Measurements from ENCODE around the gene SFRP2.

SFRP2 gene

GRCh38 chr4:153773236-153773690, 15.6 kb downstream of the SFRP2 start:
- Histone ChIP-seq H3K27ac (no peak overlapping the region), H3K36me3 (no peaks in the 10 kb centered on the region), H3K9me3 (no peaks in the 10 kb centered on the region), H3K4me1 (no peaks in the 10 kb centered on the region), H3K4me3 (no peak overlapping the region), H3K27me3 (no peaks in the 10 kb centered on the region)
- DNase-seq, result no peak
- TF ChIP-seq CTCF (IDR thresholded peaks at IDR 0.05), result no peak
- intact Hi-C loops (cut with DNase I; ENCODE audit: low total_unique reads), result no loop called here

GRCh38 chr4:153771046-153771445, 17.8 kb downstream of the SFRP2 start:
- intact Hi-C loops (cut with DNase I; ENCODE audit: low total_unique reads), result no loop called here
- H3K27ac ChIP-seq, result no peak overlapping the region
- H3K27me3 ChIP-seq, result no peaks in the 10 kb centered on the region
- H3K9me3 ChIP-seq, result no peaks in the 10 kb centered on the region
- DNase-seq, result no peak
- no peaks in the 10 kb centered on the region for H3K4me1 ChIP-seq
- no peak overlapping the region for H3K4me3 ChIP-seq
- H3K36me3 ChIP-seq, result no peaks in the 10 kb centered on the region
- no peak for TF ChIP-seq CTCF (IDR thresholded peaks at IDR 0.05)

GRCh38 chr4:153766758-153767157, 22.1 kb downstream of the SFRP2 start:
- no peaks in the 10 kb centered on the region for H3K9me3 ChIP-seq
- intact Hi-C loops (cut with DNase I; ENCODE audit: low total_unique reads), result no loop called here
- H3K4me1 ChIP-seq, result no peaks in the 10 kb centered on the region
- H3K4me3 ChIP-seq, result no peak overlapping the region
- H3K27ac ChIP-seq, result no peak overlapping the region
- no peaks in the 10 kb centered on the region for H3K36me3 ChIP-seq
- DNase-seq, result no peak
- no peaks in the 10 kb centered on the region for H3K27me3 ChIP-seq
- TF ChIP-seq CTCF (IDR thresholded peaks at IDR 0.05), result no peak

GRCh38 chr4:153765894-153766293, 23.0 kb downstream of the SFRP2 start:
- TF ChIP-seq CTCF (IDR thresholded peaks at IDR 0.05), result no peak
- no peak overlapping the region for H3K27ac ChIP-seq
- no peak overlapping the region for H3K4me3 ChIP-seq
- H3K36me3 ChIP-seq, result no peaks in the 10 kb centered on the region
- no peaks in the 10 kb centered on the region for H3K27me3 ChIP-seq
- no peaks in the 10 kb centered on the region for H3K9me3 ChIP-seq
- intact Hi-C loops (cut with DNase I; ENCODE audit: low total_unique reads), result no loop called here
- no peaks in the 10 kb centered on the region for H3K4me1 ChIP-seq
- no peak for DNase-seq

- no peak for TF ChIP-seq CTCF (IDR thresholded peaks at IDR 0.05)
- intact Hi-C loops (cut with DNase I; ENCODE audit: low total_unique reads), result no loop called here
- Histone ChIP-seq H3K9me3 (no peaks in the 10 kb centered on the region), H3K27me3 (peaks cover 0 to 3% of the 10 kb centered on the region in 2 donors), H3K36me3 (no peaks in the 10 kb centered on the region), H3K27ac (no peak overlapping the region), H3K4me3 (no peak overlapping the region), H3K4me1 (peaks cover 0 to 4% (median 1%) of the 10 kb centered on the region in 4 donors)
- no peak for DNase-seq
Measured at GRCh38 chr4:153764601-153765368, 24.1 kb downstream of the SFRP2 start.
